C4-2B (cell line): ENCODE results near the gene CBX5.

Experiments
- H3K27ac ChIP-seq: fragments of 450-650 bp; 2 replicates; pipeline ENCODE4 v1.5.1; 2017
- ZFX ChIP-seq: fragments of 450-650 bp; IDR thresholded peaks from 2 replicates; pipeline ENCODE4 v1.6.1; 2017
- TF ChIP-seq, protein P1 (sequence below): fragments of 450-650 bp; conservative IDR thresholded peaks from 2 replicates; pipeline ENCODE4 v1.5.1; 2017; ENCODE audit warnings: mild to moderate bottlenecking

CBX5 gene

DNA sequence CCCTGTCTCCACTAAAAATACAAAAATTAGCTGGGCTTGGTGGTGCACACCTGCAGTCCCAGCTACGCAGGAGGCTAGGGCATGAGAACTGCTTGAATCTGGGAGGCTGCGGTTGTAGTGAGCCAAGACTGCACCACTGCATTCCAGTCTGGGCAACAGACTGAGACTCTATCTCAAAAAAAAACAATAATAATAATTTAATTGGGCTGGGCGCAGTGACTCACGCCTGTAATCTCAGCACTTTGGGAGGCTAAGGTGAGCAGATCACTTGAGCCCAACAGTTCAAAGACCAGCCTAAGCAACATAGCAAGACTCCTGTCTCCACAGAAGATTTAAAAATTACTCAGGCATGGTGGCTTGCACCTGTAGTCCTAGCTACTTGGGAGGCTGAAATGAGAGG is 26.7 kb downstream of the CBX5 start:
- H3K27ac ChIP-seq = no peak overlapping the region
- TF ChIP-seq, protein P1, sequence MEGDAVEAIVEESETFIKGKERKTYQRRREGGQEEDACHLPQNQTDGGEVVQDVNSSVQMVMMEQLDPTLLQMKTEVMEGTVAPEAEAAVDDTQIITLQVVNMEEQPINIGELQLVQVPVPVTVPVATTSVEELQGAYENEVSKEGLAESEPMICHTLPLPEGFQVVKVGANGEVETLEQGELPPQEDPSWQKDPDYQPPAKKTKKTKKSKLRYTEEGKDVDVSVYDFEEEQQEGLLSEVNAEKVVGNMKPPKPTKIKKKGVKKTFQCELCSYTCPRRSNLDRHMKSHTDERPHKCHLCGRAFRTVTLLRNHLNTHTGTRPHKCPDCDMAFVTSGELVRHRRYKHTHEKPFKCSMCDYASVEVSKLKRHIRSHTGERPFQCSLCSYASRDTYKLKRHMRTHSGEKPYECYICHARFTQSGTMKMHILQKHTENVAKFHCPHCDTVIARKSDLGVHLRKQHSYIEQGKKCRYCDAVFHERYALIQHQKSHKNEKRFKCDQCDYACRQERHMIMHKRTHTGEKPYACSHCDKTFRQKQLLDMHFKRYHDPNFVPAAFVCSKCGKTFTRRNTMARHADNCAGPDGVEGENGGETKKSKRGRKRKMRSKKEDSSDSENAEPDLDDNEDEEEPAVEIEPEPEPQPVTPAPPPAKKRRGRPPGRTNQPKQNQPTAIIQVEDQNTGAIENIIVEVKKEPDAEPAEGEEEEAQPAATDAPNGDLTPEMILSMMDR = no peak
- TF ChIP-seq ZFX = no peak

DNA sequence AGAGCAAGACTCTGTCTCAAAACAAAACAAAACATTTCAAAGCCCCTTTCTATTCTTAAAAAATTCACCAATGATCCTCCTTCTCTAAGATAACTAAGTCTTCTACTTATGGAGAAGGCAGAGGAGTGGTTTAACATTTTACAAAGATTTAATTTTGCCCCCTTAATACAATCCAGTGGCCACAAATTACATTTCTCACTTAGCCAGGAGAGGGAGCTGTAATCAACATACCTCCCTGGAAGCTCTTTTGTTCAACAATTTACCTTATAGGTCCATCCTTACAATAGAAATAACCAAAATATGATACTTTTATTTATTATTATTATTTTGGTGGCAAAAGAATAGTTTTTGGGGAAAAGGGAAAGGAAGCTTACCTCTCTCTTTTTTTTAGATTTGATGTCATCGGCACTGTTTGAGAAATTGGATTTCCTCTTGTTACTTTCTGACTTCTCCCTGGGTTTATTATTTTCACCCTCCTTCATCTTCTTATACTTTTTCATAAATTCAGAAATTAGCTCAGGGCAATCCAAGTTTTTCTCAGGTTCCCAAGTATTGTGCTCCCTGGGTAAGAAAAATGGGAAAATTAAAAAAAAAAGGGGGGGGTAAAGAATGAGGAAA is 28.1 kb downstream of the CBX5 start:
- H3K27ac ChIP-seq = no peak overlapping the region
- TF ChIP-seq, protein P1 = peak; percentile 82
- TF ChIP-seq ZFX = no peak

DNA sequence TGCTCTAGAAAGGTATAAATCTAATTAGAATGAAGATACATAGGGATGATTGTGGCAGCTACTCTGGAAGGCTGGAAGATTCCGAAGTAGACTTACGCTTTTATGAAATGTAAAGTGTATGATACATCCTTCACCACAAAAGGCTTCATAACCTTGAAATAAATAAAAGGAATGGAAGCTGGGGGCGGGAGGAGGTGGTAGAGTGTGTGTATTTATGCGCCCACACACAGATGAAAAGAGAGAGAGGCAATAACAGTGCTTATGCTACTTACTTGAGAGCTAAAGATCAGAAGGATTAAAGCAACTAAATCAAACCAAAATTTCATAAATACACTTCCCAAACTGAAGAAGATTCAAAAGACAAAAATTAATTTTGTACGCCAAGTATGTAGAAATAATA is 30.4 kb downstream of the CBX5 start:
- H3K27ac ChIP-seq = no peak overlapping the region
- no peak for TF ChIP-seq ZFX
- TF ChIP-seq, protein P1 = no peak

DNA sequence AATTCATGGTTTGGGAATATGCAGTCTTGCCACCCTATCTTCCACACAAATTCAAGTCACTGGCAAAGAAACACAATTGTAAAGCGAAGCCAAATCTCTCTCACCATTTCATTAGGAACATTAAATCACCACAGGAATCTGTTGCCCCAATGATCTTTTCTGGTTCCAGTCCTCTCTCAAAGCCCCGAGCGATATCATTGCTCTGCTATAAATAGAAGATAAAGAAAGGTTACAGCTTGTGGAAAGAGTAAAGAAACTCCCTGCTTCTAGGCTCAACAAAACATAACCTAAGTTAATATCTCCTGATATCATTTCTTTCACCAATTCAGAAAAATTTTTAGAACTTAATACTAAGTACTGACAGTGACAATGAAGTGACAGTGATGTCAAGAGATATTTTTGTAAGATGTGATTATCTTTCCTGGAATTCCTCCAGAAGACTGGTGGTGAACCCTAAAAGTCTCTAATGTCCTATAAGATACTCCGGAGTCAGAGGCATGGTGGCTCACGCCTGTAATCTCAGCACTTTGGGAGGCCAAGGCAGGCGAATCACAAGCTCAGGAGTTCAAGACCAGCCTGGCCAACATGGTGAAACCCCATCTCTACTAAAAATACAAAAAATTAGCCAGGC is 33.8 kb downstream of the CBX5 start:
- H3K27ac ChIP-seq = no peak overlapping the region
- TF ChIP-seq, protein P1 = no peak
- TF ChIP-seq ZFX = no peak

DNA sequence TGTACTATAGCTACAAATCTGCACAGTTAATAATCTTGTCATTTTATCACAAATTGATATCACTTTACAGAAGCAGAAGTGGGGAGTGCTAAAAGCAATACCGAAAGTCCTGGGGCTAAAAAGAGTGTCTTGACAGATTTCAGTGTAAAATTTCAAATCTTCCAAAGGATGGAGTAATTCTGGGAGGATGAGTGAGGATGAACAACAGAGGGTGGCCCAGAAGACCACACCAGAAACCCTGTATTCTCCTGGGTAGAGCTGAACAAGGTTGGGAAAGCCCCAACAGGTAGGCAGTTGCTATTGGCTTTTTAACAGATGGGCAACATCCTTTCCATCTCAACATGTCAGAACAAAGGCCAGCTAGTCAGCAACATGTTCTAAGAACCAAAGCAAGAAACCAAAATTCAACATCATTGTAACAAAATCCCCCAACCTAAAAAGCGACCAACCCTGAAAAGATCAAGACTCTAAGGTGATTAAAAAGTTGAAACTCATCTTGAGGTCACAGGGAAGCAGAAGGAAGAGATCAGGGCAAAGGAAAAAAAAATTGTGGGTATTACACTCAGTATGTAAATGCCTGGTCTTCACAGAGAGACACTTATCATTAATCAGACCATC is 38.8 kb downstream of the CBX5 start:
- no peak overlapping the region for H3K27ac ChIP-seq
- TF ChIP-seq, protein P1 = no peak
- TF ChIP-seq ZFX = no peak

DNA sequence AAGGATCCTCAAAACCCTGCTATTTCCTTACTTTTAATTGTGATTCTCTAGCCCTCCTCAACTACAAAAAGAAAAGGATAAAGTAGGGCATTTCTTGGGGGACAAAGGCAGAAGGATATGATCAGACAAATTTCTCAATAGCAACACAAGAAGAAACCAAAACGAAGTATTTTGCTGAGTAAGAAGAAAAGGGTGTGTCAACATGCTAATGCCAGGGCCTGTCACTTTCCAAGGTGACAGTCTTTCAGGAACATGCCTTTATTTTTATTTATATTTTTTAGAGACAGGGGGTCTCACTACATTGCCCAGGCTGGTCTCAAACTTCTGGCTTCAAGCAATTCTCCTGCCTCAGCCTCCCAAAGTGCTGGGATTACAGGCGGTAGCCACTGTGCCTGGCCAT is 39.8 kb downstream of the CBX5 start:
- TF ChIP-seq, protein P1 = no peak
- TF ChIP-seq ZFX = no peak
- H3K27ac ChIP-seq = no peak overlapping the region

DNA sequence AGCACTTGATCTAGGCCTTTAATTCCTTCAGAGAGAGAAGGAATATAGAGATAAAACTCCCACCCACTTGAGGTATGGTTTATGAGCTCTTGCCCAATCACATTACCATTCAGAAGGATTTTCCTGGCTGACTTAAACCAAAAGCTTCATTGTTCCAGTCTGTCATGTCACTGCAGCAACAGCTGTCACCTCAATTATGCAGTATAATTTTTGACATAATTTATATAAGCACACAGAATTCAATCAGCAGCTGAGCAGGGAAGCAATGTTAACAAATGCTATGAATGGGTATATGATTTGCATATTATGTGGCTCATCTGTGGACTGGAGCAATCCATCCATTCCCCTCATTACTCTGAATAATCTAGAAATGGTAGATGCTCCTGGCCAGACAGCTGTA is 40.3 kb downstream of the CBX5 start:
- TF ChIP-seq, protein P1 = no peak
- H3K27ac ChIP-seq = no peak overlapping the region
